CD4-positive, alpha-beta memory T cell (primary cell): Measurements from ENCODE around the gene HHIP. TPM values are rescaled to one million over a fixed set of nuclear protein-coding genes. Genes with fewer than 3 reads are reported as not detected.
"Not testable (repeated sequence)": the region's sequence is repeated elsewhere in the genome, so short reads cannot be mapped to it uniquely, and the experiment has no call there.

Source experiments
- CTCF ChIA-PET: fragments of 350-600 bp; sonication (Branson Sonifier 250); formaldehyde crosslinking; loops from one replicate; lab custom pipeline; 2021; ENCODE audit warnings: inconsistent platforms; ENCODE audit not compliant: partially characterized antibody; lab: Charles Lee
- POLR2A ChIA-PET: fragments of 350-600 bp; sonication (Branson Sonifier 250); formaldehyde crosslinking; loops from one replicate; lab custom pipeline; 2021; ENCODE audit not compliant: partially characterized antibody; lab: Charles Lee
- DNase-seq, 5 donors: peaks; one replicate each; pipeline versions ENCODE4 v3.0.0 to v3.0.0-alpha.2; 2020 to 2022; ENCODE audit warnings: mixed read lengths in 1 of 5
- H3K27ac ChIP-seq: one replicate; pipeline ENCODE4 v1.7.0; 2013; ENCODE audit warnings: low read depth, low read length
- H3K27me3 ChIP-seq: 2 replicates; pipeline ENCODE4 v1.7.0; 2013; ENCODE audit warnings: mild to moderate bottlenecking, low read length, moderate library complexity; ENCODE audit not compliant: insufficient read depth
- H3K36me3 ChIP-seq: 2 replicates; pipeline ENCODE4 v1.7.0; 2013; ENCODE audit warnings: mild to moderate bottlenecking, low read length, moderate library complexity; ENCODE audit not compliant: insufficient read depth
- H3K4me1 ChIP-seq: 2 replicates; pipeline ENCODE4 v1.7.0; 2013; ENCODE audit warnings: mild to moderate bottlenecking, low read length, moderate library complexity; ENCODE audit not compliant: insufficient read depth
- H3K4me3 ChIP-seq, 2 donors: one replicate each; pipeline ENCODE4 v1.7.0; 2013; ENCODE audit warnings: low read length in 2 of 2, mild to moderate bottlenecking in 1 of 2
- H3K9me3 ChIP-seq, 2 donors: one replicate each; pipeline ENCODE4 v1.7.0; 2013; ENCODE audit warnings: low read length in 2 of 2, control low read depth in 1 of 2; ENCODE audit not compliant: control insufficient read depth in 1 of 2
- H3K27ac Mint-ChIP-seq, 7 donors: one replicate each; pipeline ENCODE4 v1.8.0; 2020 to 2021; ENCODE audit warnings: mixed read lengths in 7 of 7, mild to moderate bottlenecking in 6 of 7, inconsistent platforms in 3 of 7, moderate library complexity in 3 of 7
- H3K27me3 Mint-ChIP-seq, 2 donors: one replicate each; pipeline ENCODE4 v1.8.0; 2020 to 2021; ENCODE audit warnings: mixed read lengths in 2 of 2
- H3K36me3 Mint-ChIP-seq, 2 donors: one replicate each; pipeline ENCODE4 v1.8.0; 2020 to 2021; ENCODE audit warnings: mixed read lengths in 2 of 2, inconsistent platforms in 1 of 2, mild to moderate bottlenecking in 1 of 2
- H3K4me1 Mint-ChIP-seq, 4 donors: one replicate each; pipeline ENCODE4 v1.8.0; 2020 to 2021; ENCODE audit warnings: mixed read lengths in 4 of 4, mild to moderate bottlenecking in 1 of 4
- H3K4me3 Mint-ChIP-seq, 8 donors: one replicate each; pipeline ENCODE4 v1.8.0; 2020 to 2021; ENCODE audit warnings: mixed read lengths in 8 of 8, mild to moderate bottlenecking in 7 of 8, moderate library complexity in 6 of 8, inconsistent platforms in 3 of 8
- H3K9me3 Mint-ChIP-seq, 8 donors: one replicate each; pipeline ENCODE4 v1.8.0; 2020 to 2021; ENCODE audit warnings: mixed read lengths in 8 of 8, mild to moderate bottlenecking in 5 of 8, inconsistent platforms in 3 of 8, moderate library complexity in 1 of 8
- intact Hi-C: fragments of 100-400 bp; cut with micrococcal nuclease; formaldehyde crosslinking; loops from one replicate; pipeline ENCODE4 v1.15.1; 2023
- polyA plus RNA-seq, 2 donors: library from polyadenylated mRNA; unstranded; fragments of 300-500 nt; fragmentation: Illumina TruSeq; gene quantifications; one replicate each; pipeline ENCODE4 v1.2.3, GENCODE V29; 2021
- total RNA-seq, 2 experiments: library from RNA; stranded (reverse); gene quantifications; one replicate each; pipeline ENCODE4 v1.2.3, GENCODE V29; 2021

HHIP gene
- total and polyA plus RNA-seq, 4 experiments from 2014 or later: not detected

- Histone ChIP-seq H3K27ac (no peak overlapping the region), H3K4me3 (no peak overlapping the region), H3K9me3 (no peaks in the 10 kb centered on the region), H3K4me1 (no peaks in the 10 kb centered on the region), H3K36me3 (no peaks in the 10 kb centered on the region), H3K27me3 (no peaks in the 10 kb centered on the region)
- Mint-ChIP-seq H3K36me3 (no peaks in the 10 kb centered on the region), H3K4me3 (no peak overlapping the region), H3K4me1 (no peaks in the 10 kb centered on the region), H3K9me3 (peaks cover 0 to 22% (median 3%) of the 10 kb centered on the region in 8 donors), H3K27ac (no peak overlapping the region), H3K27me3 (peaks cover 0 to 3% of the 10 kb centered on the region in 2 donors)
- no peak for DNase-seq
- ChIA-PET POLR2A (no interaction called here), CTCF (no interaction called here)
- intact Hi-C loops: no loop called here
These were observed 112.0 kb downstream of the HHIP start for GRCh38 chr4:144757969-144758368.

- CTCF ChIA-PET, H3K9me3 ChIP-seq, H3K27me3 ChIP-seq, H3K36me3 ChIP-seq, H3K4me1 Mint-ChIP-seq, POLR2A ChIA-PET, H3K27ac Mint-ChIP-seq, H3K27me3 Mint-ChIP-seq, H3K36me3 Mint-ChIP-seq, intact Hi-C loops, DNase-seq, H3K4me3 Mint-ChIP-seq, H3K27ac ChIP-seq, H3K4me3 ChIP-seq, H3K4me1 ChIP-seq: not testable (repeated sequence)
- H3K9me3 Mint-ChIP-seq: peaks cover 0 to 22% (median 13%) of the 10 kb centered on the region in 8 donors
These were observed 122.9 kb downstream of the HHIP start for GRCh38 chr4:144768809-144769208.

- intact Hi-C loops: no loop called here
These were observed 132.4 kb downstream of the HHIP start for GRCh38 chr4:144778364-144778763.

GRCh38 chr4:144782345-144782744 is 136.4 kb downstream of the HHIP start:
- no peaks in the 10 kb centered on the region for H3K27me3 ChIP-seq
- no peaks in the 10 kb centered on the region for H3K36me3 Mint-ChIP-seq
- intact Hi-C loops: no loop called here
- no peaks in the 10 kb centered on the region for H3K9me3 ChIP-seq
- DNase-seq: no peak
- no peaks in the 10 kb centered on the region for H3K27me3 Mint-ChIP-seq
- H3K4me3 ChIP-seq: no peak overlapping the region
- CTCF ChIA-PET: no interaction called here
- no peaks in the 10 kb centered on the region for H3K4me1 ChIP-seq
- H3K27ac Mint-ChIP-seq: no peak overlapping the region
- no peak overlapping the region for H3K4me3 Mint-ChIP-seq
- no peak overlapping the region for H3K27ac ChIP-seq
- POLR2A ChIA-PET: no interaction called here
- H3K36me3 ChIP-seq: no peaks in the 10 kb centered on the region
- no peaks in the 10 kb centered on the region for H3K4me1 Mint-ChIP-seq
- peaks cover 0 to 10% (median 3%) of the 10 kb centered on the region in 8 donors for H3K9me3 Mint-ChIP-seq

More at GRCh38 chr4:144778364-144778763, 132.4 kb downstream of the HHIP start:
- H3K36me3 Mint-ChIP-seq: no peaks in the 10 kb centered on the region
- Histone ChIP-seq H3K36me3 (no peaks in the 10 kb centered on the region), H3K9me3 (no peaks in the 10 kb centered on the region), H3K27me3 (no peaks in the 10 kb centered on the region), H3K27ac (no peak overlapping the region), H3K4me3 (no peak overlapping the region), H3K4me1 (no peaks in the 10 kb centered on the region)
- DNase-seq: no peak
- H3K27ac Mint-ChIP-seq: no peak overlapping the region
- no peak overlapping the region for H3K4me3 Mint-ChIP-seq
- ChIA-PET POLR2A (no interaction called here), CTCF (no interaction called here)
- no peaks in the 10 kb centered on the region for H3K4me1 Mint-ChIP-seq
- H3K9me3 Mint-ChIP-seq: peaks cover 0 to 13% (median 5%) of the 10 kb centered on the region in 8 donors
- H3K27me3 Mint-ChIP-seq: no peaks in the 10 kb centered on the region

- H3K27ac Mint-ChIP-seq: no peak overlapping the region
- H3K4me3 Mint-ChIP-seq: no peak overlapping the region
These were observed 140.0 kb downstream of the HHIP start for GRCh38 chr4:144785961-144786360.

GRCh38 chr4:144787365-144788258 is 141.7 kb downstream of the HHIP start:
- POLR2A ChIA-PET: no interaction called here
- H3K4me1 Mint-ChIP-seq: no peaks in the 10 kb centered on the region

More at GRCh38 chr4:144785961-144786360, 140.0 kb downstream of the HHIP start:
- Mint-ChIP-seq H3K27me3 (no peaks in the 10 kb centered on the region), H3K9me3 (peaks cover 0 to 12% (median 3%) of the 10 kb centered on the region in 8 donors), H3K4me1 (no peaks in the 10 kb centered on the region), H3K36me3 (no peaks in the 10 kb centered on the region)
- no peak overlapping the region for H3K27ac ChIP-seq
- H3K36me3 ChIP-seq: no peaks in the 10 kb centered on the region
- no peak overlapping the region for H3K4me3 ChIP-seq
- ChIA-PET POLR2A (no interaction called here), CTCF (no interaction called here)
- DNase-seq: no peak
- H3K4me1 ChIP-seq: no peaks in the 10 kb centered on the region
- no peaks in the 10 kb centered on the region for H3K27me3 ChIP-seq
- no peaks in the 10 kb centered on the region for H3K9me3 ChIP-seq
- intact Hi-C loops: no loop called here

GRCh38 chr4:144788469-144788868 is 142.5 kb downstream of the HHIP start:
- H3K9me3 Mint-ChIP-seq: peaks cover 0 to 16% (median 5%) of the 10 kb centered on the region in 8 donors
- Histone ChIP-seq H3K4me1 (no peaks in the 10 kb centered on the region), H3K4me3 (no peak overlapping the region), H3K27ac (no peak overlapping the region), H3K36me3 (no peaks in the 10 kb centered on the region), H3K27me3 (no peaks in the 10 kb centered on the region), H3K9me3 (no peaks in the 10 kb centered on the region)
- no peaks in the 10 kb centered on the region for H3K36me3 Mint-ChIP-seq
- no peak for DNase-seq
- ChIA-PET CTCF (no interaction called here), POLR2A (no interaction called here)
- intact Hi-C loops: no loop called here
- no peak overlapping the region for H3K27ac Mint-ChIP-seq
- no peaks in the 10 kb centered on the region for H3K4me1 Mint-ChIP-seq
- no peaks in the 10 kb centered on the region for H3K27me3 Mint-ChIP-seq
- no peak overlapping the region for H3K4me3 Mint-ChIP-seq

More at GRCh38 chr4:144787365-144788258, 141.7 kb downstream of the HHIP start:
- CTCF ChIA-PET: no interaction called here
- intact Hi-C loops: no loop called here
- Histone ChIP-seq H3K4me1 (no peaks in the 10 kb centered on the region), H3K36me3 (no peaks in the 10 kb centered on the region), H3K27ac (no peak overlapping the region), H3K4me3 (no peak overlapping the region), H3K9me3 (no peaks in the 10 kb centered on the region), H3K27me3 (no peaks in the 10 kb centered on the region)
- no peak for DNase-seq
- Mint-ChIP-seq H3K27me3 (no peaks in the 10 kb centered on the region), H3K27ac (no peak overlapping the region), H3K4me3 (no peak overlapping the region), H3K9me3 (peaks cover 0 to 13% (median 3%) of the 10 kb centered on the region in 8 donors), H3K36me3 (no peaks in the 10 kb centered on the region)
